Activated CD8-positive, alpha-beta memory T cell treated with anti-CD3 and anti-CD28 coated beads for 1 hour (primary cell): Measurements from ENCODE around the gene STMN1.

Experiments used
- DNase-seq, 2 donors: peaks; one replicate each; pipeline ENCODE4 v3.0.0-alpha.2; 2020; ENCODE audit warnings: low read depth in 1 of 2; ENCODE audit errors: extremely low read depth in 1 of 2

STMN1 gene

DNA sequence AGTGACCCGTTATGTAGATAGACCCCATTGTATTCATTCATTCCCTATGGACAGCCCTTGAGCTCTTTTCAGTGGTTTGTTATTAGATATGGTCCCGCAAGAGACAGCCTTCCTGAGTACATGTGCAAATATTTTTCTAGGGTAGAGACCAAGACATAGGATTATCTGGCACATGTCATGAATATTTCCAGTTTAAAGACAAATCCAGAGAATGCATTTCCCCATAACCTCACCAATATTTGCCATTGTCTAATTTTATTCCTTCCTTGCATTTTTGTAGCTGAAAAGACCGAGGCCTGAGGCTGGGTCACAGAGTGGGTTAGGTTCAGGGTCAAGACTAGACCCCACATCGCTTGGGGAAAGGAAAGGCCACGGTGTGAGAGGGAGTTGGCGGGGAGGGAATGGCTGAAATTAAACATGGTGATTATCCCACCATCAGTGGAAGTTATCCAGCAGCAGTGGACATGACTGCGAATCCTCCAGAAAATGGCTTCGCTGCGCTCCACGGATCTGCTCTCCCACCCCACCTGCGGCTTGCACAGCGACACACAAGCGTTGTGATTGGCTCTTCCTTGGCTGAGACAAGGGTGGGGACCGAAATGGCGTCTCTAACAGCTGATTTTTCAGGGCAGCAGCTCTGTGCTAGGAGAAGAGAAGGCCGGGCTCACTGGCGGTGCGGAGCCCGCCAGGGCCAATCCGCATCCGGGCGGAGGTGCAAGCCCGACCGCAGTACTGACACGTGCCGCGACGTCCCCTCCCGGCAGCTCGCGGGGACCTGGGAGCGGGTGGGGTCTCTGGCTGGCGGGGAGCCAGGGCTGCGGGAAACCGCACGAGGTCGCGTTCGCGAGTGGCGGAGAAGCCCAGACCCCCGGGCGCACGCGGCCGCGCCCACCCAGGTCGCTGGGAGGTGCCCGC is 16.1 kb upstream of the STMN1 start:
- peak in 1 of 2 donors; percentile 19 for DNase-seq

- DNase-seq, result no peak
Measured at GRCh38 chr1:25918615-25919014, 12.4 kb upstream of the STMN1 start.

DNA sequence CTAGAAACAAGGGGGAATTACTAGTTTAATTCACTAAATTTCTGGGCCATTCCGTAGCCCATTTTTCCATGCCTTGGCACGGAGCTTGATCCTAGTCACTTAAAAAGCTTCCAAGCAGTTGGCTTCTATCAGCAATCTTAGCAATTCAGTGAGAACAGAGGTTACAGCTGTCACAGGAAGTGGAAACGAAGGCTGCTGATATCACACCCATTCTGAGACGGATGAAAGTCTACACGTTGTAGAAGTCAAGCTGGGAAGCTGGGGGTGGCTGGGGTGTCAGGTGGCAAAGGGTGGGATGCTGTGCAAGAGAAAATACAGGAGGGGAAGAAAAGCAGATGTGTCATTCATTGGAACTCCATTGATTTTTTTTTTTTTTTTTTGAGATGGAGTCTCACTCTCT is 11.8 kb upstream of the STMN1 start:
- DNase-seq, result no peak

- DNase-seq, result no peak
Measured at GRCh38 chr1:25916460-25916859, 10.2 kb upstream of the STMN1 start.

DNA sequence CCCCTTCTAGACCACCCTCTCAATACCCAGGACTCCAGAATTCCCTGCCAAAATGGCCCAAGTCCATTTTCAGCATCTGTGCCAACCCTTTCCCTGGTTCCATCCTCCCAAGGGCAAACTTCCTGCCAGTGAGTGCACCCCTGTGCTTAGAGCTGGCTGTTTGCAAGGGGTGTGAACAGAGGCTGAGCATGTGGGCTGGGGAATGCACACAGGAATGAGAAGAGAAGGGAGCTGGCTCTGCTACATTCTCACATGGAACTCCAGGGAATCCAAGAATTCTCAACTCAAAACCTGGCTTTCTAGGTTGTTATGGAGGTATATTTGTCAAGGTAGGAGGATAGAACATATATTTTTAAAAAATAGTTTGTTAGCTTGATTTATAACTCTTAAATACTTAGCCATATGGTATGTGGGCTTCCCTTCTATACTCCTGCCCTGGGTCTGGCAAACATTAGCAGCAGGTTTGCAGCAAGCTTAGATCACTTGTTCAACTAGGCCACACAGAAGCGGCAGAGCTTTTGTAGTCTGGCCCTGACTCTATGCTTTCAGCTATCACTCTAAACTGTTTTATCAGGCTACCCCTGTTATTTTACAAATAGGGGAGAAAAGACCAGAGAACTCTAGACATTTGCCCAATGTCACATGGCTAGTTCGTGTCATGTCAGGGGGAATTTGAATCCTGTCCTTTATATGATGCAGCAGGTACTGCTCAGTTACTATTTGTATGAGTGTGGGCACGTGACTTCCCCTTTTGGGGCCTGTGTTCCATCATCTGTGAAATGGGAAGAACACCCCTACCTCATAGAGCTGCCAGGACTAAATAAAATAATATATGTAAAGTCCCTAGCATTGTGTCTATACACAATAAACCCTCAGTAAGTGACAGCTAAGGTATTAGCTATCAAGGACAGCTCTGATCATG is 8.1 kb upstream of the STMN1 start:
- no peak for DNase-seq

DNA sequence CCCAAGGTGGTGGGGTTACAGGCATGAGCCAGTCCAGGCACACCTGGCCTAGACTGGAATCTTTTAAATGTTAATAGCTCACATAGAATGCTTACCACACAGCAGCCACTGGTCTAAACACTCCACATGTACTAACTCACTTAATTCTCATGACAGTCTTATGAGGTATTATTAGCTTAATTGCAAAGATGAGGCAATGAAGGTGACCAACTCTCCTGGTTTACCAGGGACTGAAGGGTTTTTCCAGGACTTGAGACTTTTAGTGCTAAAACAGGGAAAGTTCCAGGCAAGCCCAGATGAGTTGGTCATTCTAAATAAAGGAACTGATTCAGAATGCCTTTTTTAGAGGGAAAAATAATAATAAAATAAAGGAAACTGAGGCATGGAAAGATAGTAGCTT is 7.0 kb upstream of the STMN1 start:
- DNase-seq, result no peak

GRCh38 chr1:25912076-25912831 is 6.0 kb upstream of the STMN1 start:
- no peak for DNase-seq

GRCh38 chr1:25911162-25911561 is 4.9 kb upstream of the STMN1 start:
- no peak for DNase-seq

GRCh38 chr1:25909040-25909439 is 2.8 kb upstream of the STMN1 start:
- no peak for DNase-seq

DNA sequence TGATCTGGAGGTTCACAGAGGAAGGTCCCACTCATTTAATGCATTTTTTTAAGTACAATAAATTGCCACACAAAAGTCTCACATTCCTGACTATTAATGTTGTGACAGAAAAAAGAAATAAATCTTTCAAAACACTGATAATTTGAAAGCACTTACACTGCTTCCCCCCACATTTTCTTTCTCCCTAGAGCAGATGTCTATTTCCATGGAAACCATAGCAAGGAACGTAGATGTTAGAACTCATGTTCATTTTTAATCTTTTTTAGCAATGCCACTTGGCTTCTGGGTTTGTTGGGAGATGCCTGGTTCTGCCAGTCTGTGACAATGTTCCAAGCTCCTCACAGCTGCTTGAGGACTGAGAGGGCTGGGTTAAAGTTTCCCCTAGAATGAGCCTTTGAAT is 1.9 kb upstream of the STMN1 start:
- DNase-seq, result no peak

- DNase-seq, result no peak
Measured at GRCh38 chr1:25907601-25908000, 1.4 kb upstream of the STMN1 start.

GRCh38 chr1:25906644-25907300 is 553 bp upstream of the STMN1 start:
- DNase-seq, result no peak

DNA sequence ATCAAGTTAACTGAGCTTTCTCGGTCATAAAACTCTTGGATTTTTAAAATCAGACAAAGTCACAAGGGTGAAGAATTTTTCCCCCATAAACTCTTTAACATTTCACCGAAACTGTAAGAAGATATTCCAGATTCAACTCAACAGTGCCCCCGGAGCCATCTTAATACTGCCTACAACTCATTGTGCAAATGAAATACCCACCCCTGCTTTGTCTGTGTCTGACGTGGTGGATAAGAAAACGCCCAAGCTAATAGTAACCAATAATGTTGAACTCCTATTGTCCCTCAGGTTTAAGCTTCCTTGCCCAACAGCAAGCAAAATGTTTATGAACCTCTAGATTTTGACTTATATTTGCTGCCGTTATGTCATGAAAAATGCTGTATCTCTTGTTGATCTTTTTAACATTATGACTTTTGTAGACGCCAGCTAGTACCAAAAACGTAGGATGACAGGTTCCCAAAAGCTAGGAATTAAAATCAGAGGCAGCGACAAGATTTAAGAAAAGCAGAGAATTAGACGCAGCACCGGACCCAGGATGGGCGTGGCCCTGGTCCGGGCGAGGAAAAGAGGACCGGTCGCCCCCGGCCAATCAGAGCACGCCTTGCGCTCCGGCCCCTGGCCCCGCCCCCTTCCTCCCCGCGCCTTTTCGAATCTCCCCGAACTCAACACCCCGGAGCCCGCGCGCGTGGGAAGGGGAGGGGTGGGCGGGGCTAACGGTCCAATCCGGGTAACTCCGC is 1.1 kb downstream of the STMN1 start:
- peak; percentile 73 to 90 for DNase-seq

DNA sequence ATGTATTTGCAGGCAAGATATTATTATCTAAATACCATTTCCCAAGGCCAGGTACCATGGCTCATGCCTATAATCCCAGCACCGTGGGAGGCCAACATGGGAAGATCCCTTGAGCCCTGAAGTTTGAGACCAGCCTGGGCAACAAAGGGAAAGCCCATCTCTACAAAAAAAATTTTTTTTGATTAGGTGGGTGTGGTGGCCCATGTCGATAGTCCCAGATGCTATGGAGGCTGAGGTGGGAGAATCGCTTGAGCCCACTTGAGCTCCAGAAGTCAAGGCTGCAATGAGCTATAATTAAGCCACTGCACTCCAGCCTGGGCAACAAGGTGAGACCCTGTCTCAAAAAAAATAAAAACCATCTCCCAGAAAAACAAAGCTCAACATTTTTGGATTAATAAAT is 2.2 kb downstream of the STMN1 start:
- DNase-seq, result no peak

DNA sequence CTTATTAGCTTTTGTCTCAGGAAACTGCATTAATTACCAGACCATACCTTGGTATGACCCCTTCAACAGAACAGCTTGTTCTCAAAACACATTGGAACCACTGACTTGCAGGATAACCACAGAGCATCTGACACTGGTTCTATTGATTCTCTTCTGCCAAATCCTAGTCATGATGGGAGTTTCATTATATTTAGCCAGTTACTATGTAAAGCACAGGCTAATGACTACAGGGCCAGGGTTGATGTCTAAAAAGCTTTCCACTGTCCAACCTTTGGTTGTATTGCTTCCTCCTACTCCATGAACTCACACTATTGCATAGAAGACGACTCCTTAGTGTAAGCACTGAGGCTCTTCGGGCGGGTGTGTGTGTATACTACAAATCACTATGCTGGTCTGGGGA is 3.8 kb downstream of the STMN1 start:
- no peak for DNase-seq

DNA sequence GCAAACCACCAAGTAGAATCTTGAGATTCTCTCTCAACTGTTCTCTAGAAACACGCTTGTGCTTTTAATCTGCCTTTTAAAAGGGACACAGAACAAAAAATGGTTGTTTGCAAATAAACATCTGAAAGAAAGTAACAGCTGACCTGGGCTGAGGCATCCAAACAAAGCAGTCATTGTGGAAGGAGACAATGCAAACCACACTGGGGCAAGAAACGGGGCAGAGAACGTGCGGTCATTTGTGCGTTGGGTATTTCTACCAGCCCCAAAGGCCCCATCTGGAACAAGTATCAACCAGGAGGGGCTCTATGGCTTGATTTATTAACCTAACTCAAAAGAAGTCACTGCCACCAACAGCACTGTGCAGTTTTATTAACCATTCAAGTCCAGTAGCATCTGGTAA is 6.0 kb downstream of the STMN1 start:
- no peak for DNase-seq

GRCh38 chr1:25899792-25900191 is 6.4 kb downstream of the STMN1 start:
- DNase-seq, result no peak

DNA sequence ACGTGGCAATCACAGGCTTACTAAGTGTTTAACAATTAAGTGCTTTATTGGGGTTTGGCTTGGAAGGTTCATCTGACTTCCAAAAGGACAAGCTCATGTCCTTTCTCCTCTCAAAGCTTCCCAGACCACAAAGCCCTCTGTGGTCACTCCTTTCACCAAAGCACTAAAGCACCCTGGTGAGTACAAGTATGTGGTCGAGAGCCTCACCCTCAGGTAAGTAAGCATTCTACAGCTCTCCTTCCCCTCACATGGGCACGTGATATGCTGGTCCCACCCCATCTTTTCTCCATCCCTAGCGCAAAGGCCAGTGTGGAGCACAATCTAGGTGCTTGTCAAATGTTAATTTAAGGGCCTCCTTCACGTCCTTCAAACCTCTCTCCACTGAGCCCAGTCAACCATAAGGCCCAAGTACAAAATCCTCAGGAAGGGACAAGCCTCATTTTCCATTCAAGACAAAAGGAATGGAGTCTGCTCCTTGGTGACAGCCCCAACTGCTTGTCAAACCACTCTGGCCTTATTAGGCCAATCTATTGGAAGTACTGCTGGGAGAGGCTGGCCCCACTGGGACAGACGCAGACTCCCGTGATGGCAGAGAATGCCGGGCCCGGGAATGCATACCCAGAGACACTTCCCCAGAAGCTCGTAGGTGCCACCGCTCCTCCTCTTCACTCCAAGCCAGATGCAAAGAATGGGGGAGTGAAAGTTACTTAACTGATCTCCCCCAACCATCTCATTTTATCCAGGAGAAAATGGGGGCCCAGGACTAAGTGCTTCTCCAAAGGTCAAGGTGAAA is 7.8 kb downstream of the STMN1 start:
- DNase-seq, result no peak

GRCh38 chr1:25897754-25898153 is 8.5 kb downstream of the STMN1 start:
- DNase-seq, result no peak
